NCI-H187 (cell line): Measurements from ENCODE around the gene CCNL1.
"Not testable (repeated sequence)": the region's sequence is repeated elsewhere in the genome, so short reads cannot be mapped to it uniquely, and the experiment has no call there.

ENCODE experiments used
- DNase-seq, 2 experiments: peaks; one replicate each; lab custom pipeline; 2025; lab: John Stamatoyannopoulos, UW

Gene CCNL1

DNA sequence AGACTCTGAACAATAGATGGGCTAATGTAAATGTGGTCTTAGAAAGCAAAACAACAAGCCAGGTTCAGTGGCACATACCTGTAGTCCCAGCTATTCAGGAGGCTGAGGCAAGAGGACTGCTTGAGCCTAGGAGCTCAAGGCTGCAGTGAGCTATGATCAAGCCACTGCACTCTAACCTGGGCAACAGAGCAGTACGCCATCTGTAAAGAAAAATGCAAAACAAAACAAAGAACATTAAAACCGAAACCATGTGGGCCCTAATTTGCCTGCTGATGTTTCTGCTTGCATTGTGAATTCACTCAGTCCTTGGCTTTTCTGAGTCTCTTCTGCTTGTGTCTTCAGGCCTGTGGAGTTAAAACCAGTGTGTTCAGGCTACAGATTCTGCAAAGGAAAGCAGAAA is 56.7 kb downstream of the CCNL1 start:
- DNase-seq = no peak

DNA sequence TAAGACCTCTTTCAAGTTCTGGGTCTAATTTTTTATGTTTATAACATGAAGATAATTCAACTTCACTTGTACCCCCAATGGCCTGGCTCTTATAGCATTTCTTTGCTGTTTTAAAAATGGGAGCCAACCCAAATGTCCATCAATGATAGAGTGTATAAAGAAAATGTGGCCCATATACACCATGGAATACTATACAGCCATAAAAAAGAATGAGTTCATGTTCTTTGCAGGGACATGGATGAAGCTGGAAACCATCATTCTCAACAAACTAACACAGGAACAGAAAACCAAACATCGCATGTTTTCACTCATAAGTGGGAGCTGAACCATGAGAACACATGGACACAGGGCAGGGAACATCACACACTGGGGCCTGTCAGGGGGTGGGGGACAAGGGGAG is 57.4 kb downstream of the CCNL1 start:
- not testable (repeated sequence) for DNase-seq

DNA sequence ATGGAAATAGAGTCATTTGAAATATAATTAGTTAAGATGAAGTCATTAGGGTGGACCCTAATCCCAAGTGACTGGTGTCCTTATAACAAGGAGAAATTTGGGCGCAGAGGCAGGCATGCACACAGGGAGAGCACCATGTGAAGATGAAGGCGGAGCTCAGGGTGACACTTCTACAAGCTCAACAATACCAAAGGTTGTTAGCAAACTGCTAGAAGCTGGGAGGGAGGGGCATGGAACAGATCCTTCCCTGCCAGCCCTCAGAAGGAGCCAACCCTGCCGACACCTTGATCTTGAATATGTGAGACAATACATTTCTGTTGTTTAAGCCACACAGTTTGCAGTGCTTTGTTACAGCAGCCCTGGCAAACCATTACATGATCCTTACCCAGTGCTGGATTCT is 57.8 kb downstream of the CCNL1 start:
- DNase-seq = no peak

DNA sequence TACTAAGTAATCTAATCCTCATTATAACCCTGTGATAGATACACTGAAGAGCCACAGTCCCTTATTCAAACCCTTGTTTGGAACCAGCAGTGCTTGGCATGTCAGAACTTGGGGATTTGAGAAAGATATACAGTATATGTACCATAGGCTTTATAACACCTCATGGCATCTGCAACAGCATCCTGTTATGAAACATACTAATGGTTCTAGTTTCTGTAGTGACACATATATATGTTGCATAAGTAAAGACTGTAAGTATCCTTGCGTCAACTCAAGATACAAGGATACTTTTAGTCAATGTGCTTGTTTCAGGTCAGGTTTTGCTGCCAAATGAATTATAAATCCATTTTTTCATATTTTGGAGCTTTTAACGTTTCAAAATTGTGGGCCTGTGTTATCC is 58.5 kb downstream of the CCNL1 start:
- no peak for DNase-seq

DNA sequence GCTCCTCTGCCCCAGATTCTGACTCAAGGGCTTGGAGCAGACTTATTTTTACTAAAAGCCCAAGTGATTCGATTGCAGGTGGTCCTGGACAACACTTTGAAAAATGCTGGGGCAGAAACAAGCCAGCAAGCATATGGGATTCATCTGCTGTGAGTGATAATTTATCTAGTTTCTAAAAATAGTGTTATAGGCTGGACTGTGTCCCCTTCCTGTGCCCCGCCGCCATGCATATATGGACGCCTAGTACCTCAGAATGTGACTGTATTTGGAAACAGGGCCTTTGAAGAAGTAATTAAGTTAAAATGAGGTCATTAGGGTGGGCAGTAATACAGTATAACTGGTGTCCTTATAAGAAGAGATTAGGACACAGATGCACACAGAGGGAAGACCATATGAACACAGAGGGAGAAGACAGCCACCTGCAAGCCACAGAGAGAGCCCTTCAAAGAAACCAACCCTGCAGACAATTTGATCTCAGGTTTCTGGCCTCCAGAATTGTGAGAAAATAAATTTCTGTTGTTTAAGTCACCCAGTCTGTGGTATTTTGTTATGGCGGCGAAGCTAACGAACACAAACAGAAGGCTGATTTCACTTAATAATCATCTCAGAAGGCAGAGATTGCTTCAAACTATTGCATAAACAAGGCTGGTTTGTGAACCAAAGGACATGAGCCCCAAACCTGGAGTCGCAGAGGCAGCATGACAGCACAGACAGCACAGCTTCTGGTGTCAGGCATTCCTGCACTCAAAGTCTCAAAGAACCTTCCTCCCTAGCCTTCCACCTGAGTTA is 59.1 kb downstream of the CCNL1 start:
- DNase-seq = no peak

DNA sequence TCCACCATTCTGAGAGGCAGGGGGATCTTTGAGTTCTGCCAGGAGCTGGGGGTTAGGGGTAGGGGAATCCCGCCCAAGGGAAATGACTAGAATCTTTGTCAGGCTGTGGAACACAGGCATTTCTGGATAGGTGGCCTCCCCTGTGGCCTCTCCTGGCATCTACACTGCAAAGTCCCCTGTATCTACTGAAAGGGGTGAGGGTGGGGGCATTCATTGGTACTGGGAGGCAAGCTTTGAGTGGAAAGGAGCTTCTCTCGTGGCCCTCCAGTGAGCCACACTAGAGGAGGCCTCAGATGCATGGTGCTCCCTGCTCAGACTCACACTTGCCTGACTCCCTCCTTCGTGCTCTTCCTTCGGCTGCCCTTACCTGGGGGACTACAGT is 59.9 kb downstream of the CCNL1 start:
- DNase-seq = no peak

DNA sequence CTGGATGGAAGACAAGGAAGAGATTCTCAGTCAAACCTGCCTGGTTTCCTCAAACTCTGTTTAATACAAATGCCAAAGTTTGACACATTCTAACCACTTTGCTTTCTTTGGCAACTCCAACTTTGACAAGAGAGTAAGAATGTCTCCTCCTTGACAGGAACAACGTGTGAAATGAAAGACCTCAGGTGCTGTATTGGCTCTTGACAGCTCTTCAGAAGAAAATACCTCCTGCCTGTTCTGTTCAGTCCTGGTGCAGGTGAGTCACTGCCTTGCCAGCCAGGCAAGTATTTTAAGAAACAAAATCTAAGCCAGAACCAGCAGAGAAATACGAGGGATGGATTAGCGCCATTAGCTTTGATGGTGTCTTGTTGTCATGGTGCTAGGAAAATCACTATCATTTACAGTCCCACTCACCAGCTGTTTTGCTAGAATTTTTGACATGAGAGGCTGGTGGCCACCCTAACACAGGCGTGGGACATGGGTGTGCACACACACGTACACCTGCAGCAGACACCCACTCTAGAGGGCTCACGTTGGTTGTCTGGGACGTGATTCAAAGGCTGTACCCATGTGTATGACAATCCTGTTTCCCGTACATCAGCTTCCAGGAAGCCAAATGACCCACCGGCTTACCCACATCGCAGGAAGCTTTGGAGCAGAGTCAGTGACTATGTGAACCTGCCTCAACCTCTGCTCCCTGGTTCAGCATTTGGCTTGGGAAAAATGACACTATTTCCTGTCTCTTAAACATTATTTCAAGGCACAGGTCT is 60.4 kb downstream of the CCNL1 start:
- no peak for DNase-seq

DNA sequence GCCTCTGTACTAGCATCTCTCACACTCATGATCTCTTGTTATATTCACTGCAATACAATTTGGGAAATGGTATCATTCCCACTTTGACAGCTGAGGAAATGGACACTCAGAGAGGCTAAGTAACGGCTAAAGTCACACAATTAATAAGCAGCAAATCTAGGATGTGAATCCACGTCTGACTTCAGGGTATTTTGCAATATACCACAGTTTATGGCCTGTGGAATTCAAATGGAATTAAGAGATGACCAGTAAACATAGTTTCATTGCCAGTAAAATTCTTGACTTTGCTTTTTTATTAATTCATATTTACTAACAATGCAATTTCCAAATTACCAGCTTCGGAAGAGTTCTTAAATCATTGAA is 61.1 kb downstream of the CCNL1 start:
- DNase-seq = no peak

DNA sequence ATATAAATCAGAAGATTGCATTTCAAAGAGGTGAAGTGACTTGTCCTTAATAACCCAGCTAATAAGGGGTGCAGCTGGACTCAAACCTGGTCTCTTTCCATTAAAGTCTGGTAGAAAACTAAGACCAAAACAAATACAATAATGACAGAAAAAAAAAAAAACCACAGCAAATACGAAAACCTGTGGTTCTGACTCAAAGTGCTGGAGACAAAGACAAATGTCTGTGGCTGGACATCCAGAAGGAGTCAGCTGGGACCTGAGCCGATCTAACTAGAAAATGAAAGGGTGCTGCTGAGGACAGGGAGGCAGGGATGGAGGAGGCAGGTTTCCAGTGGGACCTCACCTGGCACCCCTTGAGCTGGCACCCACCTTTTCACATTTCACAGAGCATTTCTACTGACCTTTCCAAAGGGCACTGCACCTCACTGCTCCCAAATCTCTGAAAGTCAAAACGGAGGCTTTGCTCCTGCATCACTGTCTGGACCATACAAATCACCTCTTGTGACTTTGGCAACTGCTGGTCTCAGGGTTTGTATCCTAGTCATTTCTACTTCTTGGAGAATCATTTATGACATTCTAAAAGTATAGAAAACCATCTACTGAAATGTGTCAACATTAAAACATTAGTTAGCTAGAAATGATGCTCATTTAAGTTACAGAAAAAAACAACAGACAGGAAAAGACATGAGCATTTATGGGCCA is 61.7 kb downstream of the CCNL1 start:
- DNase-seq = no peak
